ENCODE results near the gene CARD19. TPM values are rescaled to one million over a fixed set of nuclear protein-coding genes. Genes with fewer than 3 reads are reported as not detected.

CARD19 gene
- total RNA-seq, 4 donors from 2014 or later = 53.4 to 93.6 (median 60.7) TPM

GRCh38 chr9:93092251-93092991, 3.6 kb upstream of the CARD19 start:
- peaks cover 0 to 48% (median 32%) of the 10 kb centered on the region in 4 donors for H3K4me1 ChIP-seq
- no peaks in the 10 kb centered on the region for H3K36me3 ChIP-seq
- H3K27ac ChIP-seq = peak overlapping the region in 2 of 4 donors; percentile 97 to 98
- no peak for DNase-seq (ENCODE audit: low spot score in 2 of 2)
- H3K4me3 ChIP-seq = no peak overlapping the region
- H3K9me3 ChIP-seq = peaks cover 0 to 11% (median 0%) of the 10 kb centered on the region in 4 donors
- WGBS, 2 donors = 74 to 82% methylated on average over 7 of the region's 7 CpGs
- TF ChIP-seq EP300 (IDR thresholded peaks at IDR 0.05) (no peak), CTCF (IDR thresholded peaks at IDR 0.05) (no peak), POLR2A (IDR thresholded peaks at IDR 0.05) (no peak)
- H3K27me3 ChIP-seq = no peaks in the 10 kb centered on the region

- Histone ChIP-seq H3K27me3 (no peaks in the 10 kb centered on the region), H3K4me3 (no peak overlapping the region), H3K9me3 (peaks cover 0 to 11% (median 0%) of the 10 kb centered on the region in 4 donors), H3K36me3 (no peaks in the 10 kb centered on the region), H3K27ac (peak overlapping the region in 3 of 4 donors; percentile 92 to 98 (median 97)), H3K4me1 (peaks cover 0 to 57% (median 40%) of the 10 kb centered on the region in 4 donors)
- DNase-seq (ENCODE audit: low spot score in 2 of 2) = no peak
- no peak for TF ChIP-seq EP300 (IDR thresholded peaks at IDR 0.05)
- no peak for TF ChIP-seq CTCF (IDR thresholded peaks at IDR 0.05)
- no peak for TF ChIP-seq POLR2A (IDR thresholded peaks at IDR 0.05)
- WGBS, 2 donors = 27 to 42% methylated on average over 11 of the region's 11 CpGs
Observed at GRCh38 chr9:93093127-93093876, 2.7 kb upstream of the CARD19 start.

GRCh38 chr9:93093877-93094657, 1.9 kb upstream of the CARD19 start:
- WGBS, 2 donors = 53 to 78% methylated on average over 5 to 7 of the region's 7 CpGs
- no peak overlapping the region for H3K4me3 ChIP-seq
- no peak for DNase-seq (ENCODE audit: low spot score in 2 of 2)
- peaks cover 0 to 11% (median 0%) of the 10 kb centered on the region in 4 donors for H3K9me3 ChIP-seq
- H3K27me3 ChIP-seq = no peaks in the 10 kb centered on the region
- peak overlapping the region in 3 of 4 donors; percentile 92 to 98 (median 97) for H3K27ac ChIP-seq
- TF ChIP-seq EP300 (IDR thresholded peaks at IDR 0.05) (no peak), POLR2A (IDR thresholded peaks at IDR 0.05) (no peak), CTCF (IDR thresholded peaks at IDR 0.05) (no peak)
- H3K36me3 ChIP-seq = no peaks in the 10 kb centered on the region
- peaks cover 0 to 65% (median 46%) of the 10 kb centered on the region in 4 donors for H3K4me1 ChIP-seq

GRCh38 chr9:93094658-93095204, 1.3 kb upstream of the CARD19 start:
- peak overlapping the region; percentile 92 to 98 (median 96) for H3K27ac ChIP-seq
- peak overlapping the region; percentile 29 to 100 (median 46) for H3K4me3 ChIP-seq
- H3K4me1 ChIP-seq = peaks cover 0 to 71% (median 52%) of the 10 kb centered on the region in 4 donors
- H3K9me3 ChIP-seq = peaks cover 0 to 11% (median 0%) of the 10 kb centered on the region in 4 donors
- TF ChIP-seq EP300 (IDR thresholded peaks at IDR 0.05) (no peak), POLR2A (IDR thresholded peaks at IDR 0.05) (no peak), CTCF (IDR thresholded peaks at IDR 0.05) (no peak)
- H3K27me3 ChIP-seq = no peaks in the 10 kb centered on the region
- DNase-seq (ENCODE audit: low spot score in 2 of 2) = peak in 1 of 2 donors; percentile 54
- WGBS, 2 donors = 40 to 50% methylated on average over 11 of the region's 11 CpGs
- H3K36me3 ChIP-seq = no peaks in the 10 kb centered on the region
